Measurements from ENCODE around the gene SUN5. TPM values are rescaled to one million over a fixed set of nuclear protein-coding genes. Genes with fewer than 3 reads are reported as not detected.

SUN5 gene
- total RNA-seq, 1 donor = not detected

GRCh38 chr20:32945710-32946221 lies 58.5 kb downstream of the SUN5 start:
- no peak overlapping the region for H3K4me3 ChIP-seq (ENCODE audit: low read depth, low read length)
- TF ChIP-seq CTCF (IDR thresholded peaks at IDR 0.05; ENCODE audit: insufficient read depth, low read depth, low read length) = peak; percentile 70
- DNase-seq (ENCODE audit: low read depth) = peak; percentile 34

GRCh38 chr20:32943490-32944052 lies 60.7 kb downstream of the SUN5 start:
- no peak for TF ChIP-seq CTCF (IDR thresholded peaks at IDR 0.05; ENCODE audit: insufficient read depth, low read depth, low read length)
- no peak for DNase-seq (ENCODE audit: low read depth)

GRCh38 chr20:32941155-32941885 lies 62.9 kb downstream of the SUN5 start:
- TF ChIP-seq CTCF (IDR thresholded peaks at IDR 0.05; ENCODE audit: insufficient read depth, low read depth, low read length) = no peak
- no peak for DNase-seq (ENCODE audit: low read depth)
- no peak overlapping the region for H3K4me3 ChIP-seq (ENCODE audit: low read depth, low read length)

More at GRCh38 chr20:32943490-32944052, 60.7 kb downstream of the SUN5 start:
- H3K4me3 ChIP-seq (ENCODE audit: low read depth, low read length) = no peak overlapping the region

GRCh38 chr20:32934580-32934979 lies 69.7 kb downstream of the SUN5 start:
- DNase-seq (ENCODE audit: low read depth) = no peak
- H3K4me3 ChIP-seq (ENCODE audit: low read depth, low read length) = no peak overlapping the region
- no peak for TF ChIP-seq CTCF (IDR thresholded peaks at IDR 0.05; ENCODE audit: insufficient read depth, low read depth, low read length)

Other genes with a start within 250 kb of the SUN5 start
- 3.2 and 3.5 TPM in 2 replicates for gene DNMT3B, start 242.0 kb downstream of the SUN5 start, total RNA-seq
- 94.1 and 133 TPM in 2 replicates for gene MAPRE1, start 184.5 kb downstream of the SUN5 start, total RNA-seq
- 0.32 and 1.3 TPM in 2 replicates for gene EFCAB8, start 145.5 kb downstream of the SUN5 start, total RNA-seq
- not detected in 2 replicates for gene BPIFB2, start 3.3 kb upstream of the SUN5 start, total RNA-seq
- not detected in 2 replicates for gene BPIFB6, start 27.2 kb upstream of the SUN5 start, total RNA-seq
- gene BPIFB3, start 49.5 kb upstream of the SUN5 start, total RNA-seq = not detected in 2 replicates
- not detected in 2 replicates for gene BPIFB4, start 75.2 kb upstream of the SUN5 start, total RNA-seq
- not detected in 2 replicates for gene BPIFA2, start 163.7 kb upstream of the SUN5 start, total RNA-seq
- gene BPIFA3, start 212.9 kb upstream of the SUN5 start, total RNA-seq = not detected in 2 replicates
- gene BPIFA1, start 231.6 kb upstream of the SUN5 start, total RNA-seq = not detected in 2 replicates